ENCODE data around the gene NRP1. TPM values are rescaled to one million over a fixed set of nuclear protein-coding genes. Genes with fewer than 3 reads are reported as not detected.
"Not testable (repeated sequence)": the region's sequence is repeated elsewhere in the genome, so short reads cannot be mapped to it uniquely, and the experiment has no call there.

Gene NRP1
- total RNA-seq (100 to 1,000 TPM in 1 of 2 donors, 10 to 100 TPM in 1; 95.8 to 188 TPM), polyA plus RNA-seq (10 to 100 TPM; 18.5 to 47.6 TPM)
- long read RNA-seq, donor 1, full-length matches to known transcripts: 8 of 76 reads
- long read RNA-seq, donor 1, partial matches to known transcripts: 68 of 76 reads
- long read RNA-seq, donor 1, other reads (novel, unspliced or antisense): 0 of 76 reads
- long read RNA-seq, donor 2, full-length matches to known transcripts: 2 of 15 reads
- long read RNA-seq, donor 2, partial matches to known transcripts: 13 of 15 reads
- long read RNA-seq, donor 2, other reads (novel, unspliced or antisense): 0 of 15 reads
- long read RNA-seq, donor 3, full-length matches to known transcripts: 5 of 27 reads
- long read RNA-seq, donor 3, partial matches to known transcripts: 22 of 27 reads
- long read RNA-seq, donor 3, other reads (novel, unspliced or antisense): 0 of 27 reads
- long read RNA-seq, donor 4, partial matches to known transcripts: 31 of 31 reads
- long read RNA-seq, donor 4, other reads (novel, unspliced or antisense): 0 of 31 reads
- long read RNA-seq, donor 5, full-length matches to known transcripts: 6 of 80 reads
- long read RNA-seq, donor 5, partial matches to known transcripts: 74 of 80 reads
- long read RNA-seq, donor 5, other reads (novel, unspliced or antisense): 0 of 80 reads

GRCh38 chr10:33334153-33334804, at the start of gene NRP1:
TSS of gene NRP1 (minus strand) at chr10:33334667. CDS start at chr10:33334382, 285 bp downstream.
- peak within 1 kb of the TSS; percentile 94 for H3K27ac ChIP-seq (ENCODE audit: low read depth in 1 of 2, low read length in 1 of 2)
- no peak for TF ChIP-seq CTCF (IDR thresholded peaks at IDR 0.05; ENCODE audit: control extremely low read depth, extremely low read depth)

GRCh38 chr10:33384201-33384600, 49.7 kb upstream of the NRP1 start:
- H3K4me1 ChIP-seq (ENCODE audit: control insufficient read depth in 5 of 5, insufficient read depth in 5 of 5, low read length in 5 of 5): peaks cover 0 to 40% (median 4%) of the 10 kb centered on the region in 5 donors
- 84 to 89% methylated on average over 3 of the region's 3 CpGs for WGBS, 2 donors
- not testable (repeated sequence) for DNase-seq; H3K27me3 ChIP-seq (ENCODE audit: control insufficient read depth in 3 of 3, insufficient read depth in 3 of 3, low read length in 2 of 3); ATAC-seq (ENCODE audit: insufficient read depth, low FRiP score); H3K4me3 ChIP-seq; H3K9ac ChIP-seq (ENCODE audit: insufficient read depth in 1 of 2, low read length in 2 of 2); H3K27ac ChIP-seq (ENCODE audit: low read depth in 1 of 2, low read length in 1 of 2); H3K9me3 ChIP-seq (ENCODE audit: control insufficient read depth in 4 of 4, insufficient read depth in 3 of 4, low read length in 3 of 4); H3K36me3 ChIP-seq (ENCODE audit: control insufficient read depth in 4 of 4, insufficient read depth in 4 of 4, low read length in 4 of 4)

More at GRCh38 chr10:33334153-33334804, at the start of gene NRP1:
- 0% methylated on average over 28 to 44 of the region's 44 CpGs for WGBS, 2 donors
- no peak for DNase-seq
- no peaks in the 10 kb centered on the region for H3K9me3 ChIP-seq (ENCODE audit: control insufficient read depth in 4 of 4, insufficient read depth in 3 of 4, low read length in 3 of 4)
- peaks cover 0 to 14% (median 6%) of the 10 kb centered on the region in 4 donors for H3K36me3 ChIP-seq (ENCODE audit: control insufficient read depth in 4 of 4, insufficient read depth in 4 of 4, low read length in 4 of 4)
- peaks cover 0 to 39% (median 8%) of the 10 kb centered on the region in 5 donors for H3K4me1 ChIP-seq (ENCODE audit: control insufficient read depth in 5 of 5, insufficient read depth in 5 of 5, low read length in 5 of 5)
- peak within 1 kb of the TSS; percentile 77 for H3K4me3 ChIP-seq
- ATAC-seq (ENCODE audit: insufficient read depth, low FRiP score): peak; percentile 30
- H3K9ac ChIP-seq (ENCODE audit: insufficient read depth in 1 of 2, low read length in 2 of 2): peak within 1 kb of the TSS; percentile 85 to 94
- no peaks in the 10 kb centered on the region for H3K27me3 ChIP-seq (ENCODE audit: control insufficient read depth in 3 of 3, insufficient read depth in 3 of 3, low read length in 2 of 3)

- 89 to 91% methylated on average over 3 to 4 of the region's 4 CpGs for WGBS, 2 donors
- H3K4me3 ChIP-seq: no peak overlapping the region
- no peak for DNase-seq
- H3K27ac ChIP-seq (ENCODE audit: low read depth in 1 of 2, low read length in 1 of 2): no peak overlapping the region
- ATAC-seq (ENCODE audit: insufficient read depth, low FRiP score): no peak
- H3K27me3 ChIP-seq (ENCODE audit: control insufficient read depth in 3 of 3, insufficient read depth in 3 of 3, low read length in 2 of 3): no peaks in the 10 kb centered on the region
- H3K4me1 ChIP-seq (ENCODE audit: control insufficient read depth in 5 of 5, insufficient read depth in 5 of 5, low read length in 5 of 5): peaks cover 0 to 31% (median 4%) of the 10 kb centered on the region in 5 donors
- H3K9ac ChIP-seq (ENCODE audit: insufficient read depth in 1 of 2, low read length in 2 of 2): no peak overlapping the region
- H3K9me3 ChIP-seq (ENCODE audit: control insufficient read depth in 4 of 4, insufficient read depth in 3 of 4, low read length in 3 of 4): no peaks in the 10 kb centered on the region
- no peak for TF ChIP-seq CTCF (IDR thresholded peaks at IDR 0.05; ENCODE audit: control extremely low read depth, extremely low read depth)
- no peaks in the 10 kb centered on the region for H3K36me3 ChIP-seq (ENCODE audit: control insufficient read depth in 4 of 4, insufficient read depth in 4 of 4, low read length in 4 of 4)
These were observed 48.6 kb upstream of the NRP1 start for GRCh38 chr10:33382921-33383713.

Measured in lung (tissue), 16 donors.